ENCODE measurements around the gene DMBX1.

DNA sequence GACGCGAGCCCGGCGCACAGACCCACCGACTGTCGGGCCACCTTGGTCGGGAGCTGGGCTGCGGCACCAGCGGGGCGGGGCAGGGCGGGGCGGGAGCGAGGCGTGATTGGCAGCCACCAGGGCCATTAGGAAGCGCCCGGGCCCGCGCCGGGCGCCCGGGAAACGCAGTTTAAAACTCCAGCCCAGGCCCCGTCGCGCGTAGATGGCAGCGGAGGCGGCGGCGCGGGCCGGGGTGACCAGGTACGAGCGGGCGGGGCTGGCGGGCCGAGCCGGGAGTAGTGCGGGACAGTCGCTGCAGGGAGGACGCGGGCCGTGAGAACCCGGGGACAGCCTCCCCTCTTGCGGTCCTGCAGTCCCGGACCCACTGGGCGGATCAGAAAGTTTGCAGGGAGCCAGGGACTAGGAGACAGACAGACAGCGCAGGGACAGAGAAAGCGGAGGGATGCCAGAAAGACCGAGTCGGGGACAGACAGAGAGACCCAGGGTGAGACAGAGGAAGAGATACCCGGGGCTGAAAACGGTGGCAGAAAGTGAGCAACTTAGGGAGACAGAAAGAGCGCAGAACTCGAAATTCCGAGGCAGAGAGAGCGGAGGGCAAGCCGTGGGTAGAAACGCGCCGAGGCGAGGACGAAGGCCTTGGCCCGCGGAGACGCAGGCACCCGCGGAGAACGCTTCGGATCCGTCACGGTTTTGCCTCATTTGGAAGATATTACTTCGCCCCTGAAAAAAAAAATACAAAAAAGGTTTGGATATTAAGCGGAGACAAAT lies at the start of gene DMBX1:
- TF ChIP-seq, protein P1, sequence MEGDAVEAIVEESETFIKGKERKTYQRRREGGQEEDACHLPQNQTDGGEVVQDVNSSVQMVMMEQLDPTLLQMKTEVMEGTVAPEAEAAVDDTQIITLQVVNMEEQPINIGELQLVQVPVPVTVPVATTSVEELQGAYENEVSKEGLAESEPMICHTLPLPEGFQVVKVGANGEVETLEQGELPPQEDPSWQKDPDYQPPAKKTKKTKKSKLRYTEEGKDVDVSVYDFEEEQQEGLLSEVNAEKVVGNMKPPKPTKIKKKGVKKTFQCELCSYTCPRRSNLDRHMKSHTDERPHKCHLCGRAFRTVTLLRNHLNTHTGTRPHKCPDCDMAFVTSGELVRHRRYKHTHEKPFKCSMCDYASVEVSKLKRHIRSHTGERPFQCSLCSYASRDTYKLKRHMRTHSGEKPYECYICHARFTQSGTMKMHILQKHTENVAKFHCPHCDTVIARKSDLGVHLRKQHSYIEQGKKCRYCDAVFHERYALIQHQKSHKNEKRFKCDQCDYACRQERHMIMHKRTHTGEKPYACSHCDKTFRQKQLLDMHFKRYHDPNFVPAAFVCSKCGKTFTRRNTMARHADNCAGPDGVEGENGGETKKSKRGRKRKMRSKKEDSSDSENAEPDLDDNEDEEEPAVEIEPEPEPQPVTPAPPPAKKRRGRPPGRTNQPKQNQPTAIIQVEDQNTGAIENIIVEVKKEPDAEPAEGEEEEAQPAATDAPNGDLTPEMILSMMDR (IDR thresholded peaks at IDR 0.05) = no peak
- TF ChIP-seq POLR2AphosphoS5 (IDR thresholded peaks at IDR 0.05) = no peak
